Gastrocnemius medialis (tissue), 4 donors: ENCODE results near the gene AP3S2.

ENCODE experiments used
- CTCF ChIP-seq, 5 experiments: fragments of 450-650 bp in 3 of 5; fragments of 200-600 bp in 2 of 5; sonication (generic) in 2 of 5; IDR thresholded peaks in 4 of 5; conservative IDR thresholded peaks in 1 of 5; 1 replicate in 4 of 5; 2 replicates in 1 of 5; pipeline ENCODE4 v1.5.1; 2016 to 2019; ENCODE audit warnings: antibody characterized with exemption in 5 of 5, mild to moderate bottlenecking in 3 of 5, moderate library complexity in 3 of 5
- POLR2A ChIP-seq, 2 donors: fragments of 450-650 bp; IDR thresholded peaks; one replicate each; pipeline ENCODE4 v1.6.1; 2017; ENCODE audit warnings: antibody characterized with exemption in 2 of 2, mild to moderate bottlenecking in 2 of 2, moderate library complexity in 2 of 2

- TF ChIP-seq POLR2A (IDR thresholded peaks at IDR 0.05) = no peak
- TF ChIP-seq CTCF (IDR thresholded peaks at IDR 0.05 in 4 of 5, conservative IDR thresholded peaks at IDR 0.05 in 1 of 5) = no peak
Measured at GRCh38 chr15:89809093-89809786, 84.6 kb downstream of the AP3S2 start.
